Renal pelvis (tissue), 4 donors: Measurements from ENCODE around the gene MAP4K2. TPM values are rescaled to one million over a fixed set of nuclear protein-coding genes. Genes with fewer than 3 reads are reported as not detected.
"Not testable (repeated sequence)": the region's sequence is repeated elsewhere in the genome, so short reads cannot be mapped to it uniquely, and the experiment has no call there.

ENCODE experiments used
- DNase-seq: peaks from one replicate; pipeline ENCODE4 v3.0.0-alpha.2; 2013
- polyA plus RNA-seq, 3 donors: library from polyadenylated mRNA; unstranded; fragments of 120-200 nt; gene quantifications; one replicate each; pipeline ENCODE4 v1.2.1, GENCODE V29; 2013; ENCODE audit not compliant: insufficient read length in 3 of 3

MAP4K2 gene
- polyA plus RNA-seq, 3 donors, result 20.4 to 27.6 (median 23.0) TPM

- DNase-seq, result no peak
These were observed 14.5 kb upstream of the MAP4K2 start for GRCh38 chr11:64817476-64817875.

GRCh38 chr11:64815433-64815832, 12.4 kb upstream of the MAP4K2 start:
- DNase-seq, result not testable (repeated sequence)

- no peak for DNase-seq
These were observed 11.7 kb upstream of the MAP4K2 start for GRCh38 chr11:64814712-64815187.

GRCh38 chr11:64813826-64814225, 10.8 kb upstream of the MAP4K2 start:
- DNase-seq, result no peak

GRCh38 chr11:64810891-64811272, 7.9 kb upstream of the MAP4K2 start:
- no peak for DNase-seq

- DNase-seq, result peak; percentile 96
These were observed 7.4 kb upstream of the MAP4K2 start, which contains the start of gene MEN1 for GRCh38 chr11:64810271-64810890. TSS of gene MEN1 (minus strand) at chr11:64810551. CDS start at chr11:64810109, 442 bp downstream.

GRCh38 chr11:64809781-64810241, 6.8 kb upstream of the MAP4K2 start:
- DNase-seq, result peak; percentile 23

GRCh38 chr11:64805481-64805880, 2.5 kb upstream of the MAP4K2 start:
- DNase-seq, result no peak

GRCh38 chr11:64804346-64805210, 1.6 kb upstream of the MAP4K2 start:
- no peak for DNase-seq

- no peak for DNase-seq
These were observed 882 bp upstream of the MAP4K2 start for GRCh38 chr11:64803846-64804345.

- DNase-seq, result no peak
These were observed 450 bp downstream of the MAP4K2 start for GRCh38 chr11:64802370-64803157.

GRCh38 chr11:64801561-64802369, 1.2 kb downstream of the MAP4K2 start:
- no peak for DNase-seq

GRCh38 chr11:64801158-64801464, 1.9 kb downstream of the MAP4K2 start:
- DNase-seq, result no peak

GRCh38 chr11:64800303-64801157, 2.5 kb downstream of the MAP4K2 start:
- DNase-seq, result no peak

GRCh38 chr11:64799623-64800302, 3.3 kb downstream of the MAP4K2 start:
- DNase-seq, result peak; percentile 27

- DNase-seq, result no peak
These were observed 3.8 kb downstream of the MAP4K2 start for GRCh38 chr11:64799256-64799622.

- no peak for DNase-seq
These were observed 6.1 kb downstream of the MAP4K2 start for GRCh38 chr11:64796757-64797541.

- DNase-seq, result no peak
These were observed 6.8 kb downstream of the MAP4K2 start for GRCh38 chr11:64796047-64796756.
